Panc1 (cell line): ENCODE measurements around the gene SNX13. TPM values are rescaled to one million over a fixed set of nuclear protein-coding genes. Genes with fewer than 3 reads are reported as not detected.

Experiments used
- ATAC-seq: fragments of 200-7000 bp; cut with Tn5 transposase; 2 replicates; pipeline ENCODE4 v1.9.1; 2020; ENCODE audit warnings: mild to moderate bottlenecking, moderate library complexity
- BruUV-seq: library from RNA; stranded (reverse); fragments of 400-500 nt; replicated peaks from 2 replicates; lab custom pipeline; 2021; lab: Mats Ljungman, UMichigan
- CTCF ChIA-PET: fragments of 300-600 bp; sonication (Branson Sonifier 250); formaldehyde crosslinking; loops from one replicate; lab custom pipeline; 2022; ENCODE audit warnings: antibody characterized with exemption; lab: Charles Lee
- POLR2A ChIA-PET: fragments of 300-600 bp; sonication (Branson Sonifier 250); formaldehyde crosslinking; loops from one replicate; lab custom pipeline; 2022; ENCODE audit warnings: antibody characterized with exemption; lab: Charles Lee
- DNase-seq: peaks from one replicate; pipeline ENCODE4 v3.0.0-alpha.2; 2010; ENCODE audit warnings: low read depth, low spot score
- H3K27ac ChIP-seq: 2 replicates; pipeline ENCODE4 v1.5.1; 2011; ENCODE audit warnings: mild to moderate bottlenecking, low read length, inconsistent platforms
- H3K27me3 ChIP-seq: fragments of 200-500 bp; sonication (Bioruptor generic); 2 replicates; pipeline ENCODE4 v1.6.0; 2014; ENCODE audit warnings: low read length, inconsistent platforms; ENCODE audit not compliant: control insufficient read depth, insufficient read depth
- H3K36me3 ChIP-seq: fragments of 200-500 bp; sonication (Bioruptor generic); 2 replicates; pipeline ENCODE4 v1.5.1; 2014; ENCODE audit warnings: inconsistent platforms, mild to moderate bottlenecking, low read length, moderate library complexity; ENCODE audit not compliant: control insufficient read depth, insufficient read depth
- H3K4me1 ChIP-seq: 2 replicates; pipeline ENCODE4 v1.5.1; 2011; ENCODE audit warnings: inconsistent platforms, mild to moderate bottlenecking, low read length, moderate library complexity; ENCODE audit not compliant: control insufficient read depth, insufficient read depth
- H3K4me3 ChIP-seq, 2 experiments: 2 replicates each; pipeline ENCODE4 v1.5.1; 2011 to 2012; ENCODE audit warnings: low read depth in 2 of 2, low read length in 2 of 2, mild to moderate bottlenecking in 2 of 2, inconsistent platforms in 1 of 2, moderate library complexity in 1 of 2
- H3K9me3 ChIP-seq: fragments of 200-500 bp; sonication (Bioruptor generic); 2 replicates; pipeline ENCODE4 v1.5.1; 2014; ENCODE audit warnings: low read depth, mild to moderate bottlenecking, inconsistent platforms, low read length, moderate library complexity; ENCODE audit not compliant: control insufficient read depth, insufficient read depth
- CTCF ChIP-seq: fragments of 450-650 bp; IDR thresholded peaks from 2 replicates; pipeline ENCODE4 v1.5.1; 2017; ENCODE audit warnings: mild to moderate bottlenecking
- POLR2AphosphoS5 ChIP-seq: IDR thresholded peaks from 2 replicates; pipeline ENCODE4 v1.6.1; 2012; ENCODE audit warnings: mild to moderate bottlenecking, low read depth, low read length, moderate library complexity
- REST ChIP-seq, 2 experiments: IDR thresholded peaks; 2 replicates each; pipeline ENCODE4 v1.6.1; 2011 to 2012; ENCODE audit warnings: low read depth in 2 of 2, control low read depth in 1 of 2, low read length in 1 of 2, mild to moderate bottlenecking in 1 of 2, moderate library complexity in 1 of 2; ENCODE audit not compliant: insufficient read depth in 1 of 2
- SIN3A ChIP-seq: IDR thresholded peaks from 2 replicates; pipeline ENCODE4 v1.6.1; 2012; ENCODE audit warnings: low read depth, mild to moderate bottlenecking, low read length, moderate library complexity, borderline replicate concordance; ENCODE audit not compliant: insufficient read depth
- TCF7L2 ChIP-seq: IDR thresholded peaks from 2 replicates; pipeline ENCODE4 v1.6.1; 2011; ENCODE audit warnings: mild to moderate bottlenecking, low read depth, low read length, inconsistent platforms
- in situ Hi-C: cut with HindIII; loops from 2 replicates; pipeline ENCODE4 v1.10.0; 2016; ENCODE audit warnings: low sequenced_read_pairs, low pct_unique_long_range_greater_than_20kb
- intact Hi-C: fragments of 100-400 bp; cut with micrococcal nuclease; formaldehyde crosslinking; loops from one replicate; pipeline ENCODE4 v1.10.0; 2022; ENCODE audit not compliant: unreplicated experiment
- total RNA-seq: library from RNA; stranded (reverse); gene quantifications from one replicate; pipeline ENCODE4 v1.2.1, GENCODE V29; 2021; ENCODE audit not compliant: unreplicated experiment

The SNX13 gene
- total RNA-seq, 1 experiment from 2014 or later, result 53.3 TPM

DNA sequence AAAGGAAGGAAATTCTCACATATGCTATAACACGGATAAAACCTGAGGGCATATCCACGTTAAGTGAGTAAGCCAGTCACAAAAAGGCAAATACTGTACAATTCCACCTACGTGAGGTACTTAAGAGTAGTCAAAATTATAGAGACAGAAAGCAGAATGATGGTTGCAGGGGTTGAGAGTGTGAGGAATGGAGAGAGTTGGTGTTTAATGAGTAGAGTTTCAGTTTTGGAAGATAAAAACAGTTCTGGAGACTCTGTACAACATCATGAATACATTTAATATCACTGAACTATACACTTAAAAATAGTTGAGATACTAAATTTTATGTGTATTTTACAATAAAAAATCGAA is 95.1 kb downstream of the SNX13 start:
- POLR2A ChIA-PET, result no interaction called here
- TF ChIP-seq SIN3A (no peak), REST (IDR thresholded peaks at IDR 0.05; ENCODE audit: insufficient read depth in 1 of 2, low read depth in 2 of 2, low read length in 1 of 2) (no peak), CTCF (no peak), TCF7L2 (no peak)
- no peak overlapping the region for H3K27ac ChIP-seq
- DNase-seq (no peak), ATAC-seq (no peak)
- no peak overlapping the region for H3K4me3 ChIP-seq
- H3K36me3 ChIP-seq, result no peaks in the 10 kb centered on the region; the same call in 1 of the 2 replicates
- in situ Hi-C loops (no loop called here), intact Hi-C loops (no loop called here)
- no peaks in the 10 kb centered on the region for H3K9me3 ChIP-seq
- H3K4me1 ChIP-seq, result 0 out of 2 replicates have a peak, but pooled peaks cover 2% of the 10 kb centered on the region
- CTCF ChIA-PET, result no interaction called here
- no peaks in the 10 kb centered on the region for H3K27me3 ChIP-seq
- BruUV-seq, result no TSS peak

- no peak overlapping the region for H3K27ac ChIP-seq
- 0 out of 2 replicates have a peak, but pooled peaks cover 2% of the 10 kb centered on the region for H3K4me1 ChIP-seq
- ChIA-PET CTCF (no interaction called here), POLR2A (interaction anchor here (0.6 kb wide), 1 partner anchor 1687 kb away, joined by 3 read pairs; no protein-coding TSS in a partner anchor)
- intact Hi-C loops (no loop called here), in situ Hi-C loops (no loop called here)
- TF ChIP-seq REST (IDR thresholded peaks at IDR 0.05; ENCODE audit: insufficient read depth in 1 of 2, low read depth in 2 of 2, low read length in 1 of 2) (no peak), TCF7L2 (no peak), SIN3A (no peak), POLR2AphosphoS5 (no peak), CTCF (no peak)
- BruUV-seq, result no TSS peak
- no peaks in the 10 kb centered on the region for H3K27me3 ChIP-seq
- no peak overlapping the region for H3K4me3 ChIP-seq
- no peaks in the 10 kb centered on the region for H3K9me3 ChIP-seq
- H3K36me3 ChIP-seq, result peaks cover 3% of the 10 kb centered on the region
- no peak for DNase-seq
- ATAC-seq, result peak; percentile 56; the same call in 1 of the 2 replicates
Observed at GRCh38 chr7:17844514-17845196, 95.6 kb downstream of the SNX13 start.
